ENCODE data around the gene LCN12. TPM values are rescaled to one million over a fixed set of nuclear protein-coding genes. Genes with fewer than 3 reads are reported as not detected.

The LCN12 gene
- total and polyA plus RNA-seq, 2 donors (not counting 1 experiment from before 2014, with no cell fraction given): 0.17 TPM; not detected in 1

DNA sequence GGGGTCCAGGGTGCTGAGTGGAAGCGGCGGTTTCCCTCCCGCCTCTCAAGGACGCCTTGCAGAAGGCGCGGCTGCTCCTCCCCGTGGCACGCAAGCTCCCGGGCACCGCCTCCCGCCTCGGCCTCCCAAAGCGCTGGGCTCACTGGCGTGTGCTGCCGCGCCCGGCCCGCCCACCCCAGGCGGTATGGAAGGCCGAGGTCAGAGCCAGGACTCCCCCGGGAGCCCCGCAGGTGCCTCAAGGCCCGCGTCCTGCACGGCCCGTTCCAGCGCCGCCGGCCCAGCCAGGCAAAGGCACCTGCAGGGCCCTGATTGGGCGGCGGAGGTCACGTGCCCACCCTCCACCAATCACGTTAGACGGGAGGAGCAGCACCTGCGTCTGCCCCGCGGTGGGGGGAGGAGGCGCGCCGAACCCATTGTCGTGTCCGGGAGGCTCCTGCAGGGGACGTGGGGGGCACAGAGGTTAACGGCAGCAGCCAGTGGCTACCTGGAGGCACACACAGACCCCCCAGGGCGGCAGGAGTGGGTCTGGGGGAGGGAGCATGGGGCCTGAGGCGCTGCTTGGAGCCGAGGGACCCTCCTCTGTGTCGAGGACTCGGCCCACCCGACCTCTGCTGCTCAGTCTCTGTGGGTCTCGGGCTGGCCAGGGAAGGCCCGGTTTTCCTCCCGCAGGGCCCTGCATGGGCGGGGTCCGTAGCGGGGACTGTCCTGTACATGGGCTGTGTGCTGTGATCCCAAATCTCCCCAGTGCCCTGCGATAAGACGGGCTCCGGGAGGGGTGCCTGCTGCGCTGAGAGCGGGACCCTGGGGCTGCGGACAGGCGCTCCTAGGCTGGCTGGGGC is 2.0 kb upstream of the LCN12 start:
- Histone ChIP-seq H3K9me3 (ENCODE audit: control insufficient read depth, insufficient read depth, low read depth, low read length) (no peaks in the 10 kb centered on the region), H3K27me3 (ENCODE audit: control insufficient read depth, insufficient read depth, low read length) (no peaks in the 10 kb centered on the region), H2AFZ (ENCODE audit: low read length) (peak overlapping the region; percentile 70), H3K36me3 (ENCODE audit: control insufficient read depth, insufficient read depth, low read length) (no peaks in the 10 kb centered on the region), H3K79me2 (ENCODE audit: control insufficient read depth, insufficient read depth, low read length) (no peaks in the 10 kb centered on the region), H4K20me1 (ENCODE audit: control insufficient read depth, extremely low read depth, insufficient read depth, low read length) (no peaks in the 10 kb centered on the region), H3K9ac (ENCODE audit: insufficient read depth, low read length) (peak overlapping the region; percentile 40), H3K4me2 (ENCODE audit: extremely low read depth, insufficient read depth, low read length) (peak overlapping the region; percentile 89), H3K27ac (ENCODE audit: insufficient read depth, low read length) (no peak overlapping the region), H3K4me3 (replicated peaks in 1 of 4; ENCODE audit: control extremely low read depth in 1 of 4, insufficient read depth in 1 of 4, low read depth in 3 of 4, low read length in 4 of 4) (peak overlapping the region; percentile 47 to 61 (median 48)), H3K4me1 (ENCODE audit: control insufficient read depth, extremely low read depth, insufficient read depth, low read length) (no peaks in the 10 kb centered on the region)
- TF ChIP-seq CTCF (conservative IDR thresholded peaks at IDR 0.05 in 1 of 2, IDR thresholded peaks at IDR 0.05 in 1 of 2; ENCODE audit: low read depth in 1 of 2, low read length in 2 of 2) (no peak), EZH2 (IDR thresholded peaks at IDR 0.05; ENCODE audit: low read length, missing control alignments) (no peak)
- peak; percentile 72 to 73 for DNase-seq (ENCODE audit: low read depth in 2 of 2)

DNA sequence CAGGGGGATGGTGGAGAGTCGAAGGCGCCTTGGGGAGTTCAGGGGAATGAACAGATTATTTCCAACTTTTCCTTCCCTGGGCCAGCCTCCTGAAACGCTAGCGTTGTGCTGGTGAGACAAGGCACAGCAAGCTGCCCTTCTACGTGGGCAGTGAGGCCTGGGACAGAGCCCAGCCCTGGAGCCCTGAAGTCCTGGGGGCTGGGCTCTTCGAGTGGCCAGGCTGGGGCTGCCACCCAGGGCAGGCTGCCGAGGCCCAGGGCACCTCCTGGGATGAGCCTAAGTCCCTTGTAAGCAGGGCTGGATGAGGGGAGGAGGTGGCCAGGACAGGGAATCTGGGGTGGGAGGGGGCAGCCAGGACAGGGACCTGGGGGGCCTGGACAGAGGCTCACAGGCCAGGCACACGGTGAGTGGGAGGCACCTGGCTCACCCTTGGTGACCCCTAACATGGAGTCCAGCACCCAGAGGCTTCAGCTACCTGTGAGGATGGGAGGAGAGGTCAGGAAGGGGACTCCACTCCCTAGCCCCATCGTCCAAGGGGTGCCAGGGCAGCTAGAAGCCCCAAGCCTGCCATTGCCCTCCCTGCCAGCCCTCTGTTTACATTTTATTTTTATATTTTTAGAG is 1.3 kb upstream of the LCN12 start:
- no peak for DNase-seq (ENCODE audit: low read depth in 2 of 2)
- Histone ChIP-seq H3K4me1 (ENCODE audit: control insufficient read depth, extremely low read depth, insufficient read depth, low read length) (no peaks in the 10 kb centered on the region), H3K27me3 (ENCODE audit: control insufficient read depth, insufficient read depth, low read length) (no peaks in the 10 kb centered on the region), H3K4me3 (replicated peaks in 1 of 4; ENCODE audit: control extremely low read depth in 1 of 4, insufficient read depth in 1 of 4, low read depth in 3 of 4, low read length in 4 of 4) (peak overlapping the region in 1 of 4 experiments; percentile 61), H3K36me3 (ENCODE audit: control insufficient read depth, insufficient read depth, low read length) (no peaks in the 10 kb centered on the region), H4K20me1 (ENCODE audit: control insufficient read depth, extremely low read depth, insufficient read depth, low read length) (no peaks in the 10 kb centered on the region), H3K79me2 (ENCODE audit: control insufficient read depth, insufficient read depth, low read length) (no peaks in the 10 kb centered on the region), H3K9ac (ENCODE audit: insufficient read depth, low read length) (no peak overlapping the region), H2AFZ (ENCODE audit: low read length) (no peak overlapping the region), H3K4me2 (ENCODE audit: extremely low read depth, insufficient read depth, low read length) (peak overlapping the region; percentile 1), H3K27ac (ENCODE audit: insufficient read depth, low read length) (no peak overlapping the region), H3K9me3 (ENCODE audit: control insufficient read depth, insufficient read depth, low read depth, low read length) (no peaks in the 10 kb centered on the region)
- TF ChIP-seq EZH2 (IDR thresholded peaks at IDR 0.05; ENCODE audit: low read length, missing control alignments): no peak
- TF ChIP-seq CTCF (conservative IDR thresholded peaks at IDR 0.05 in 1 of 2, IDR thresholded peaks at IDR 0.05 in 1 of 2; ENCODE audit: low read depth in 1 of 2, low read length in 2 of 2): no peak

GRCh38 chr9:136952321-136952850 is 313 bp downstream of the LCN12 start:
- Histone ChIP-seq H3K4me2 (ENCODE audit: extremely low read depth, insufficient read depth, low read length) (no peak overlapping the region), H3K79me2 (ENCODE audit: control insufficient read depth, insufficient read depth, low read length) (no peaks in the 10 kb centered on the region), H3K4me1 (ENCODE audit: control insufficient read depth, extremely low read depth, insufficient read depth, low read length) (no peaks in the 10 kb centered on the region), H3K27me3 (ENCODE audit: control insufficient read depth, insufficient read depth, low read length) (no peaks in the 10 kb centered on the region), H4K20me1 (ENCODE audit: control insufficient read depth, extremely low read depth, insufficient read depth, low read length) (no peaks in the 10 kb centered on the region), H3K4me3 (replicated peaks in 1 of 4; ENCODE audit: control extremely low read depth in 1 of 4, insufficient read depth in 1 of 4, low read depth in 3 of 4, low read length in 4 of 4) (no peak overlapping the region), H2AFZ (ENCODE audit: low read length) (no peak overlapping the region), H3K36me3 (ENCODE audit: control insufficient read depth, insufficient read depth, low read length) (no peaks in the 10 kb centered on the region), H3K27ac (ENCODE audit: insufficient read depth, low read length) (no peak overlapping the region), H3K9ac (ENCODE audit: insufficient read depth, low read length) (no peak overlapping the region), H3K9me3 (ENCODE audit: control insufficient read depth, insufficient read depth, low read depth, low read length) (no peaks in the 10 kb centered on the region)
- no peak for DNase-seq (ENCODE audit: low read depth in 2 of 2)
- TF ChIP-seq EZH2 (IDR thresholded peaks at IDR 0.05; ENCODE audit: low read length, missing control alignments) (no peak), CTCF (conservative IDR thresholded peaks at IDR 0.05 in 1 of 2, IDR thresholded peaks at IDR 0.05 in 1 of 2; ENCODE audit: low read depth in 1 of 2, low read length in 2 of 2) (no peak)
